ENCODE measurements around the gene TFDP2.

- TF ChIP-seq CTCF (IDR thresholded peaks at IDR 0.05; ENCODE audit: low read depth, low read length) (no peak), POLR2A (IDR thresholded peaks at IDR 0.05; ENCODE audit: extremely low read depth, insufficient read length) (no peak)
Measured at GRCh38 chr3:141952611-141953010, 196.7 kb downstream of the TFDP2 start.

Measured in NB4 (cell line).